OCI-LY1 (cell line): ENCODE measurements around the gene LRFN2.

Experiments used
- H2AFZ ChIP-seq: fragments of 200-600 bp; sonication (generic), shearing (Covaris generic); 2 replicates; pipeline ENCODE4 v1.6.0; 2014; ENCODE audit warnings: antibody characterized with exemption, mild to moderate bottlenecking, low read length
- H3F3A ChIP-seq: fragments of 200-600 bp; sonication (generic), shearing (Covaris generic); 2 replicates; pipeline ENCODE4 v1.6.0; 2014; ENCODE audit warnings: mild to moderate bottlenecking, antibody characterized with exemption, low read length, moderate library complexity; ENCODE audit not compliant: insufficient read depth
- H3K27ac ChIP-seq: fragments of 200-600 bp; sonication (generic); 2 replicates; pipeline ENCODE4 v1.5.1; 2014; ENCODE audit warnings: low read length, mixed run types, mild to moderate bottlenecking, low read depth; ENCODE audit not compliant: poor library complexity, severe bottlenecking
- H3K27me3 ChIP-seq: fragments of 200-600 bp; sonication (generic); 2 replicates; pipeline ENCODE4 v1.6.0; 2014; ENCODE audit warnings: antibody characterized with exemption, mild to moderate bottlenecking, low read length, moderate library complexity; ENCODE audit not compliant: insufficient read depth
- H3K36me3 ChIP-seq: fragments of 200-600 bp; sonication (generic); 2 replicates; pipeline ENCODE4 v1.6.1; 2014; ENCODE audit warnings: mild to moderate bottlenecking, antibody characterized with exemption, low read length, moderate library complexity, mixed read lengths; ENCODE audit not compliant: insufficient read depth
- H3K4me1 ChIP-seq: fragments of 200-600 bp; sonication (generic); 2 replicates; pipeline ENCODE4 v1.5.1; 2014; ENCODE audit warnings: mild to moderate bottlenecking, low read length, moderate library complexity; ENCODE audit not compliant: insufficient read depth, severe bottlenecking
- H3K4me2 ChIP-seq: fragments of 200-600 bp; sonication (generic), shearing (Covaris generic); 2 replicates; pipeline ENCODE4 v1.6.1; 2014; ENCODE audit warnings: low read length
- H3K4me3 ChIP-seq: fragments of 200-600 bp; sonication (generic); 2 replicates; pipeline ENCODE4 v1.5.1; 2014; ENCODE audit warnings: low read length, low read depth, mild to moderate bottlenecking, mixed read lengths; ENCODE audit not compliant: poor library complexity, severe bottlenecking
- H3K79me2 ChIP-seq: fragments of 200-600 bp; shearing (Covaris generic); 2 replicates; pipeline ENCODE4 v1.6.1; 2016; ENCODE audit warnings: mixed run types, low read length, mixed read lengths; ENCODE audit not compliant: insufficient read depth
- H3K9ac ChIP-seq: fragments of 200-600 bp; sonication (generic), shearing (Covaris generic); 2 replicates; pipeline ENCODE4 v1.6.1; 2014; ENCODE audit warnings: mild to moderate bottlenecking, low read length, mixed read lengths
- H3K9me2 ChIP-seq: fragments of 200-600 bp; sonication (generic), shearing (Covaris generic); 2 replicates; pipeline ENCODE4 v1.6.1; 2014; ENCODE audit warnings: low read depth, mild to moderate bottlenecking, low read length, mixed read lengths
- H3K9me3 ChIP-seq: fragments of 200-600 bp; shearing (Covaris generic); 2 replicates; pipeline ENCODE4 v1.6.1; 2014; ENCODE audit warnings: low read length, mixed read lengths
- H4K20me1 ChIP-seq: fragments of 200-600 bp; sonication (generic), shearing (Covaris generic); 2 replicates; pipeline ENCODE4 v1.6.0; 2016; ENCODE audit warnings: mild to moderate bottlenecking, low read length; ENCODE audit not compliant: insufficient read depth
- EZH2 ChIP-seq: fragments of 200-600 bp; sonication (generic), shearing (Covaris generic); IDR thresholded peaks from 2 replicates; pipeline ENCODE4 v1.8.0; 2017; ENCODE audit warnings: borderline replicate concordance, mixed run types, mild to moderate bottlenecking, antibody characterized with exemption, low read length, moderate library complexity, mixed read lengths
- TF ChIP-seq, protein P1 (sequence below): fragments of 200-600 bp; sonication (generic), shearing (Covaris generic); IDR thresholded peaks from 2 replicates; pipeline ENCODE4 v1.5.1; 2017; ENCODE audit warnings: mild to moderate bottlenecking, antibody characterized with exemption, low read length, moderate library complexity, mixed read lengths

LRFN2 gene

DNA sequence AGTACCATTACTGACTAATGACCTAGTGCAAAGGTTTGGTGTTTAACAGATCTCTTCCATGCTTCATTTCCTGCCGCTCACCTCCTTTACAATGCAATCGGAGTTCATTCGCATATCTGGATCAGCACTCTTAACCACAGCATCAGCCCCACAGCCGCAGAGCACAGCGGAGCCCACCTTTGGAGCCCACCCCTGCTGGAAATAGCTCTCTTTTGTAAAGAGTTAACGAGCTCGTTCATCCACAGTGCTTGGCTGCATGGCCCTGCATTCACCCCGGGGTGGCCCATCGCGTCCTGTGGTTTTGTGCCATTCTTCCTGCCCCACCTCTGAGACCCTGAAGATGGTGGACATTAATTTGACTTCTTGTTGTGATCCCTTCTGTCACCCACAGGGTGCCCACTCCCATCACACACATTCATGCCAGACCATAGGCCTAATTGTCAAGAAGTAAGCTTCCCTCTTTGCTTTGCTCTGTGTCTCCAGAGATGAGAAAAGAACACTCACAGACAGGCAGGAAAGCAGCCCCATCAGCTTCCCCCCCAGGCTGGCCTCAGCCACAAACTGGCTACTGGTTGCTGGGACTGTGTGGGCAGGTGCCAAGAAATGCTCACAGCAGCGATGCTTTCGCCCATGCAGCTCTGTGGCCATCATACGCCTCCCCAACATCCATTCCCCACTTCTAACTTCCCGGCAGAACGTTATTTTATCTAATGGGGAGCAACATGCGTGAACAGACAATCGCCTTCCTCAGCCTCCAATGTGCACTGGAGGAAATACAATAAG is 167.0 kb downstream of the LRFN2 start:
- no peaks in the 10 kb centered on the region for H3K27me3 ChIP-seq
- H3K9ac ChIP-seq = no peak overlapping the region
- no peaks in the 10 kb centered on the region for H4K20me1 ChIP-seq
- TF ChIP-seq EZH2 = no peak
- TF ChIP-seq, protein P1, sequence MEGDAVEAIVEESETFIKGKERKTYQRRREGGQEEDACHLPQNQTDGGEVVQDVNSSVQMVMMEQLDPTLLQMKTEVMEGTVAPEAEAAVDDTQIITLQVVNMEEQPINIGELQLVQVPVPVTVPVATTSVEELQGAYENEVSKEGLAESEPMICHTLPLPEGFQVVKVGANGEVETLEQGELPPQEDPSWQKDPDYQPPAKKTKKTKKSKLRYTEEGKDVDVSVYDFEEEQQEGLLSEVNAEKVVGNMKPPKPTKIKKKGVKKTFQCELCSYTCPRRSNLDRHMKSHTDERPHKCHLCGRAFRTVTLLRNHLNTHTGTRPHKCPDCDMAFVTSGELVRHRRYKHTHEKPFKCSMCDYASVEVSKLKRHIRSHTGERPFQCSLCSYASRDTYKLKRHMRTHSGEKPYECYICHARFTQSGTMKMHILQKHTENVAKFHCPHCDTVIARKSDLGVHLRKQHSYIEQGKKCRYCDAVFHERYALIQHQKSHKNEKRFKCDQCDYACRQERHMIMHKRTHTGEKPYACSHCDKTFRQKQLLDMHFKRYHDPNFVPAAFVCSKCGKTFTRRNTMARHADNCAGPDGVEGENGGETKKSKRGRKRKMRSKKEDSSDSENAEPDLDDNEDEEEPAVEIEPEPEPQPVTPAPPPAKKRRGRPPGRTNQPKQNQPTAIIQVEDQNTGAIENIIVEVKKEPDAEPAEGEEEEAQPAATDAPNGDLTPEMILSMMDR = no peak
- no peaks in the 10 kb centered on the region for H3K79me2 ChIP-seq
- H3F3A ChIP-seq = no peaks in the 10 kb centered on the region
- no peak overlapping the region for H3K4me2 ChIP-seq
- no peak overlapping the region for H3K4me3 ChIP-seq
- no peak overlapping the region for H3K27ac ChIP-seq
- H3K9me3 ChIP-seq = no peaks in the 10 kb centered on the region
- H3K4me1 ChIP-seq = no peaks in the 10 kb centered on the region
- no peaks in the 10 kb centered on the region for H3K9me2 ChIP-seq
- H3K36me3 ChIP-seq = no peaks in the 10 kb centered on the region
- no peak overlapping the region for H2AFZ ChIP-seq

DNA sequence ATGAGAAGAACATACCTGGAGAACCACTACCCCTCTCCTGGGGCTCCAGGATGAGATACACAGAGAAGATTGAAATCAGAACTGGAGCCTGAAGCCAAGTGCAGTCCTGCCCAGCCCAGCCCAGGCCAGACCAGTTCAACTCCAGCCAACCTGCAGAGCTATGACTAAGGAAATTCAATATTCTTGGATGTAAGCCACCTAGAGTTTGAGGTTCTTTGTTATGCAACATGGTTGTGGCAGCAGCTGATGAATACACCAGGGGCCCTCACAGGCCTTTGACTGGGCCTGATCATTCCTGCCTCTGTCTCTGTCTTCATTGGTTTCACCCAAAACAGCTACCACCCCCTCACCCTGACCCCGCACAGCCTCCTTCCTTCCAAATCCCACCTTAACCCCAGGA is 167.8 kb downstream of the LRFN2 start:
- Histone ChIP-seq H4K20me1 (no peaks in the 10 kb centered on the region), H2AFZ (no peak overlapping the region), H3K79me2 (no peaks in the 10 kb centered on the region), H3K9ac (no peak overlapping the region), H3K4me3 (no peak overlapping the region), H3K4me2 (no peak overlapping the region), H3F3A (no peaks in the 10 kb centered on the region), H3K9me2 (no peaks in the 10 kb centered on the region), H3K36me3 (no peaks in the 10 kb centered on the region), H3K4me1 (no peaks in the 10 kb centered on the region), H3K9me3 (no peaks in the 10 kb centered on the region), H3K27ac (no peak overlapping the region), H3K27me3 (no peaks in the 10 kb centered on the region)
- TF ChIP-seq EZH2 = no peak
- TF ChIP-seq, protein P1 = no peak

DNA sequence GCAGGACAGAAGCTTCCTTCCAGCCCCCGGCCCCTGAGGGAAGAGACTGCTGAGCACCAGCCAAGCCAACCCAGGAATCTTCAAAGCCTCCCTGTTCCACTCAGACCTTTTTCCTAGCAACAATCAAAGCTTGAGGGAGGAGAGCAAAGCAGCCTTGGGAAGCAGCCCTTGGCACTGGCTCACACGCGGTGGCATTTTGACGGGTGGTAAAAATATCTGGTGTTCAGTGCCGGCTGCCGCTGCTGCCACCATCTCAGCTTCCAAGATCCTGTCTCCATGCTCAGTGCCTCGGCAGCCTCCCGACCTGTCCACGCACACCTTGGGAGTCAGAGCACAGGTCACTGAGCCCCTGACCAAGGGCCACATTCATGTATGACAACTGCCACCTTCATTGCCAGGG is 170.1 kb downstream of the LRFN2 start:
- Histone ChIP-seq H3K79me2 (no peaks in the 10 kb centered on the region), H3K9me3 (no peaks in the 10 kb centered on the region), H3F3A (no peaks in the 10 kb centered on the region), H3K4me3 (no peak overlapping the region), H3K4me2 (no peak overlapping the region), H4K20me1 (no peaks in the 10 kb centered on the region), H2AFZ (no peak overlapping the region), H3K9me2 (no peaks in the 10 kb centered on the region), H3K27ac (no peak overlapping the region), H3K4me1 (no peaks in the 10 kb centered on the region), H3K9ac (no peak overlapping the region), H3K27me3 (no peaks in the 10 kb centered on the region), H3K36me3 (no peaks in the 10 kb centered on the region)
- TF ChIP-seq, protein P1 = no peak
- TF ChIP-seq EZH2 = no peak
